Upper lobe of left lung (tissue), 4 donors: ENCODE measurements around the gene SPINDOC.

ENCODE experiments used
- EP300 ChIP-seq, 4 donors: sonication (generic); formaldehyde crosslinking; IDR thresholded peaks; one replicate each; pipeline ENCODE4 v1.5.1; 2017; ENCODE audit warnings: antibody characterized with exemption in 4 of 4, control low read depth in 2 of 4
- POLR2A ChIP-seq, 4 donors: fragments of 450-650 bp; IDR thresholded peaks; one replicate each; pipeline ENCODE4 v1.5.1; 2016 to 2017; ENCODE audit warnings: antibody characterized with exemption in 4 of 4, mild to moderate bottlenecking in 2 of 4
- POLR2AphosphoS5 ChIP-seq, 2 donors: sonication (generic); formaldehyde crosslinking; IDR thresholded peaks; one replicate each; pipeline ENCODE4 v1.5.1; 2017; ENCODE audit warnings: antibody characterized with exemption in 2 of 2
- TF ChIP-seq, protein P1 (sequence below), 6 experiments: fragments of 450-650 bp in 4 of 6; fragments of 200-600 bp in 2 of 6; sonication (generic) in 2 of 6; IDR thresholded peaks; one replicate each; pipeline ENCODE4 v1.5.1; 2016 to 2019; ENCODE audit warnings: antibody characterized with exemption in 6 of 6

DNA sequence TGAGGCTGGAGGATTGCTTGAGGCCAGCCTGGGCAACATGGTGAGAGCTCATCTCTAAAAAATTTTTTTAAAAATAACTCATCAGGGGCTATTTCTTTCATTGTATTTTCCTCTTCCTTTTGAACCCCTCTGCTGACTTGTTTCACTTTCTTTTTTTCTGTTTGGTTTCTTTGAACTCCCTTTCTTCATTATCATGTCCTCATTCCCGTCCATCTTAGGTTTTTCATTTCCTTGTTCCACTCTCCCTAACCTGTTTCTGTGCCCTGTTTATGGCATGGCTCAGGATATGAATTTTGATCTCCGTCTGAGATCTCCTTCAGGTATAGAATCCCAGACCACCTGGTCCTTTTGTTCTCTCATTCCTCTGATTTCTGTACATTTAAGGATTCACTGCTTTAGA is 38.1 kb downstream of the SPINDOC start:
- TF ChIP-seq, protein P1, sequence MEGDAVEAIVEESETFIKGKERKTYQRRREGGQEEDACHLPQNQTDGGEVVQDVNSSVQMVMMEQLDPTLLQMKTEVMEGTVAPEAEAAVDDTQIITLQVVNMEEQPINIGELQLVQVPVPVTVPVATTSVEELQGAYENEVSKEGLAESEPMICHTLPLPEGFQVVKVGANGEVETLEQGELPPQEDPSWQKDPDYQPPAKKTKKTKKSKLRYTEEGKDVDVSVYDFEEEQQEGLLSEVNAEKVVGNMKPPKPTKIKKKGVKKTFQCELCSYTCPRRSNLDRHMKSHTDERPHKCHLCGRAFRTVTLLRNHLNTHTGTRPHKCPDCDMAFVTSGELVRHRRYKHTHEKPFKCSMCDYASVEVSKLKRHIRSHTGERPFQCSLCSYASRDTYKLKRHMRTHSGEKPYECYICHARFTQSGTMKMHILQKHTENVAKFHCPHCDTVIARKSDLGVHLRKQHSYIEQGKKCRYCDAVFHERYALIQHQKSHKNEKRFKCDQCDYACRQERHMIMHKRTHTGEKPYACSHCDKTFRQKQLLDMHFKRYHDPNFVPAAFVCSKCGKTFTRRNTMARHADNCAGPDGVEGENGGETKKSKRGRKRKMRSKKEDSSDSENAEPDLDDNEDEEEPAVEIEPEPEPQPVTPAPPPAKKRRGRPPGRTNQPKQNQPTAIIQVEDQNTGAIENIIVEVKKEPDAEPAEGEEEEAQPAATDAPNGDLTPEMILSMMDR (IDR thresholded peaks at IDR 0.05): no peak
- TF ChIP-seq POLR2A (IDR thresholded peaks at IDR 0.05) (no peak), POLR2AphosphoS5 (IDR thresholded peaks at IDR 0.05) (no peak), EP300 (IDR thresholded peaks at IDR 0.05) (no peak)
